ENCODE data around the gene ZNF408. TPM values are rescaled to one million over a fixed set of nuclear protein-coding genes. Genes with fewer than 3 reads are reported as not detected.

The ZNF408 gene
- total and polyA plus RNA-seq, 2 of the 13 experiments (the other 11 are each of a cell fraction or from before 2014, with no cell fraction given): 11.2 to 12.5 TPM

DNA sequence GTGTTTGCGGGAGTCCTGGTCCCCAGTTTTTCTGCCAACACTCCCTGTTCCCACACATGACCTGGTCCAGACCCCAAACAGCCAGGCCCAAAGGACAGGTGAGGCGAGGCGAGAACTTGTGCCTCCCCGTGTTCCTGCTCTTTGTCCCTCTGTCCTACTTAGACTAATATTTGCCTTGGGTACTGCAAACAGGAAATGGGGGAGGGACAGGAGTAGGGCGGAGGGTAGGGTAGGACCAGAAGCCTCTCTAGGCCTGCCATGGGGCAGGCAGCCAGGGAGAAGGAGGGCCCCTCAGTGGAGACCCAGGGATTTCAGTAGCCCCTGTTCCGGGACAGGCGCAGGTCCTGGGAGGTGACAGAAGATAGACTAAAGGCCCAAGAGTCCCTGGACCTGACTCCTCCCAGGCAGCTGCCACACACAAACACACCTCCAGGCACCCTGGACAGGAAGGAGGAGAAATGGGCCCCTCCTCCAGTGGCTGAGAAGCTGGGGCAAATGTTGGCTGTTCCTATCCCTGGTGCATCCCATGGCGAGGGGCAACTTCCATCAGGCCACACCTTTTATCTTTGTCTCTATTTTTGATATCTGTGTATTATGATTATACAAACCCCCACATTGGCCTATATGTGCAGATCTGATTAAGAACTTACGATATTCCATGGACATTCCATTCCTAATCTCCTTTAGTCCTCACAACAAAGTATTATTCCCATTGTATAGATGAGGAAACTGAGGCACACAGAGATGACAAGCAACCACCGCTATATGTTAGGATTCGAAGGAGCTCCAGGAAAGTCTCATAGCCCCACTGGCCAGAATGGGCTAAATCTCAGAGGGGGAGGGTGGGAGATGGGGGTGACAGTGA lies 17.6 kb downstream of the ZNF408 start (continued):
- TF ChIP-seq CHD2 (IDR thresholded peaks at IDR 0.05; ENCODE audit: low read depth, low read length) (peak; percentile 50; the same call in 1 of the 2 replicates), SPEN (CRISPR knock-in tag; IDR thresholded peaks at IDR 0.05; ENCODE audit: low read depth) (peak; percentile 77), KDM4B (CRISPR knock-in tag; IDR thresholded peaks at IDR 0.05) (peak; percentile 93), ZNF713 (CRISPR knock-in tag; IDR thresholded peaks at IDR 0.05) (0 out of 2 replicates have a peak, but pooled peaks have one; percentile 70), RCOR2 (CRISPR knock-in tag; IDR thresholded peaks at IDR 0.05) (peak; percentile 93), ZSCAN20 (CRISPR knock-in tag; IDR thresholded peaks at IDR 0.05; ENCODE audit: borderline replicate concordance) (no peak), TARDBP (CRISPR knock-in tag; IDR thresholded peaks at IDR 0.05) (peak; percentile 86), ZNF761 (CRISPR knock-in tag; conservative IDR thresholded peaks at IDR 0.05) (no peak; the same call in 1 of the 2 replicates), ZNF329 (CRISPR knock-in tag; IDR thresholded peaks at IDR 0.05; ENCODE audit: low read depth) (no peak), FOXA3 (CRISPR knock-in tag; IDR thresholded peaks at IDR 0.05) (peak; percentile 96), ZNF205 (CRISPR knock-in tag; IDR thresholded peaks at IDR 0.05) (peak; percentile 78; the same call in 1 of the 2 replicates), MEIS1 (CRISPR knock-in tag; IDR thresholded peaks at IDR 0.05; ENCODE audit: borderline replicate concordance) (0 out of 2 replicates have a peak, but pooled peaks have one; percentile 18), JUND (CRISPR knock-in tag; IDR thresholded peaks at IDR 0.05) (peak; percentile 30; the same call in 1 of the 2 replicates)
- TF ChIP-seq, protein P1, sequence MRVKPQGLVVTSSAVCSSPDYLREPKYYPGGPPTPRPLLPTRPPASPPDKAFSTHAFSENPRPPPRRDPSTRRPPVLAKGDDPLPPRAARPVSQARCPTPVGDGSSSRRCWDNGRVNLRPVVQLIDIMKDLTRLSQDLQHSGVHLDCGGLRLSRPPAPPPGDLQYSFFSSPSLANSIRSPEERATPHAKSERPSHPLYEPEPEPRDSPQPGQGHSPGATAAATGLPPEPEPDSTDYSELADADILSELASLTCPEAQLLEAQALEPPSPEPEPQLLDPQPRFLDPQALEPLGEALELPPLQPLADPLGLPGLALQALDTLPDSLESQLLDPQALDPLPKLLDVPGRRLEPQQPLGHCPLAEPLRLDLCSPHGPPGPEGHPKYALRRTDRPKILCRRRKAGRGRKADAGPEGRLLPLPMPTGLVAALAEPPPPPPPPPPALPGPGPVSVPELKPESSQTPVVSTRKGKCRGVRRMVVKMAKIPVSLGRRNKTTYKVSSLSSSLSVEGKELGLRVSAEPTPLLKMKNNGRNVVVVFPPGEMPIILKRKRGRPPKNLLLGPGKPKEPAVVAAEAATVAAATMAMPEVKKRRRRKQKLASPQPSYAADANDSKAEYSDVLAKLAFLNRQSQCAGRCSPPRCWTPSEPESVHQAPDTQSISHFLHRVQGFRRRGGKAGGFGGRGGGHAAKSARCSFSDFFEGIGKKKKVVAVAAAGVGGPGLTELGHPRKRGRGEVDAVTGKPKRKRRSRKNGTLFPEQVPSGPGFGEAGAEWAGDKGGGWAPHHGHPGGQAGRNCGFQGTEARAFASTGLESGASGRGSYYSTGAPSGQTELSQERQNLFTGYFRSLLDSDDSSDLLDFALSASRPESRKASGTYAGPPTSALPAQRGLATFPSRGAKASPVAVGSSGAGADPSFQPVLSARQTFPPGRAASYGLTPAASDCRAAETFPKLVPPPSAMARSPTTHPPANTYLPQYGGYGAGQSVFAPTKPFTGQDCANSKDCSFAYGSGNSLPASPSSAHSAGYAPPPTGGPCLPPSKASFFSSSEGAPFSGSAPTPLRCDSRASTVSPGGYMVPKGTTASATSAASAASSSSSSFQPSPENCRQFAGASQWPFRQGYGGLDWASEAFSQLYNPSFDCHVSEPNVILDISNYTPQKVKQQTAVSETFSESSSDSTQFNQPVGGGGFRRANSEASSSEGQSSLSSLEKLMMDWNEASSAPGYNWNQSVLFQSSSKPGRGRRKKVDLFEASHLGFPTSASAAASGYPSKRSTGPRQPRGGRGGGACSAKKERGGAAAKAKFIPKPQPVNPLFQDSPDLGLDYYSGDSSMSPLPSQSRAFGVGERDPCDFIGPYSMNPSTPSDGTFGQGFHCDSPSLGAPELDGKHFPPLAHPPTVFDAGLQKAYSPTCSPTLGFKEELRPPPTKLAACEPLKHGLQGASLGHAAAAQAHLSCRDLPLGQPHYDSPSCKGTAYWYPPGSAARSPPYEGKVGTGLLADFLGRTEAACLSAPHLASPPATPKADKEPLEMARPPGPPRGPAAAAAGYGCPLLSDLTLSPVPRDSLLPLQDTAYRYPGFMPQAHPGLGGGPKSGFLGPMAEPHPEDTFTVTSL (CRISPR knock-in tag; IDR thresholded peaks at IDR 0.05; ENCODE audit: borderline replicate concordance): peak; percentile 25; the same call in 1 of the 2 replicates
- TF ChIP-seq, protein P2, sequence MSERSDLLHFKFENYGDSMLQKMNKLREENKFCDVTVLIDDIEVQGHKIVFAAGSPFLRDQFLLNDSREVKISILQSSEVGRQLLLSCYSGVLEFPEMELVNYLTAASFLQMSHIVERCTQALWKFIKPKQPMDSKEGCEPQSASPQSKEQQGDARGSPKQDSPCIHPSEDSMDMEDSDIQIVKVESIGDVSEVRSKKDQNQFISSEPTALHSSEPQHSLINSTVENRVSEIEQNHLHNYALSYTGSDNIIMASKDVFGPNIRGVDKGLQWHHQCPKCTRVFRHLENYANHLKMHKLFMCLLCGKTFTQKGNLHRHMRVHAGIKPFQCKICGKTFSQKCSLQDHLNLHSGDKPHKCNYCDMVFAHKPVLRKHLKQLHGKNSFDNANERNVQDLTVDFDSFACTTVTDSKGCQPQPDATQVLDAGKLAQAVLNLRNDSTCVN (CRISPR knock-in tag; IDR thresholded peaks at IDR 0.05; ENCODE audit: borderline replicate concordance): no peak
- TF ChIP-seq, protein P3, sequence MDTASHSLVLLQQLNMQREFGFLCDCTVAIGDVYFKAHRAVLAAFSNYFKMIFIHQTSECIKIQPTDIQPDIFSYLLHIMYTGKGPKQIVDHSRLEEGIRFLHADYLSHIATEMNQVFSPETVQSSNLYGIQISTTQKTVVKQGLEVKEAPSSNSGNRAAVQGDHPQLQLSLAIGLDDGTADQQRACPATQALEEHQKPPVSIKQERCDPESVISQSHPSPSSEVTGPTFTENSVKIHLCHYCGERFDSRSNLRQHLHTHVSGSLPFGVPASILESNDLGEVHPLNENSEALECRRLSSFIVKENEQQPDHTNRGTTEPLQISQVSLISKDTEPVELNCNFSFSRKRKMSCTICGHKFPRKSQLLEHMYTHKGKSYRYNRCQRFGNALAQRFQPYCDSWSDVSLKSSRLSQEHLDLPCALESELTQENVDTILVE (CRISPR knock-in tag; IDR thresholded peaks at IDR 0.05): peak; percentile 84
- TF ChIP-seq, protein P4, sequence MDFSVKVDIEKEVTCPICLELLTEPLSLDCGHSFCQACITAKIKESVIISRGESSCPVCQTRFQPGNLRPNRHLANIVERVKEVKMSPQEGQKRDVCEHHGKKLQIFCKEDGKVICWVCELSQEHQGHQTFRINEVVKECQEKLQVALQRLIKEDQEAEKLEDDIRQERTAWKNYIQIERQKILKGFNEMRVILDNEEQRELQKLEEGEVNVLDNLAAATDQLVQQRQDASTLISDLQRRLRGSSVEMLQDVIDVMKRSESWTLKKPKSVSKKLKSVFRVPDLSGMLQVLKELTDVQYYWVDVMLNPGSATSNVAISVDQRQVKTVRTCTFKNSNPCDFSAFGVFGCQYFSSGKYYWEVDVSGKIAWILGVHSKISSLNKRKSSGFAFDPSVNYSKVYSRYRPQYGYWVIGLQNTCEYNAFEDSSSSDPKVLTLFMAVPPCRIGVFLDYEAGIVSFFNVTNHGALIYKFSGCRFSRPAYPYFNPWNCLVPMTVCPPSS (IDR thresholded peaks at IDR 0.05): no peak
- TF ChIP-seq, protein P5, sequence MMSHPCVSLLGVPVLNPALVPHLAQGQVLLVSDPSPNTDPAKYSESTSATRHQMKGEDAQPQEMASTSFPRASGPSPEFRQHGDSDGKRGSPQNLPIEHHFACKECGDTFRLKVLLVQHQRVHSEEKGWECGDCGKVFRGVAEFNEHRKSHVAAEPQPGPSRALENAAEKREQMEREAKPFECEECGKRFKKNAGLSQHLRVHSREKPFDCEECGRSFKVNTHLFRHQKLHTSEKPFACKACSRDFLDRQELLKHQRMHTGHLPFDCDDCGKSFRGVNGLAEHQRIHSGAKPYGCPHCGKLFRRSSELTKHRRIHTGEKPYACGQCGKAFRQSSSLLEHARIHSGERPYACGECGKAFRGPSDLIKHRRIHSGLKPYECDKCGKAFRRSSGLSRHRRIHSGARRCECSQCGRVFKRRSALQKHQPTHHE (CRISPR knock-in tag; IDR thresholded peaks at IDR 0.05; ENCODE audit: borderline replicate concordance): 0 out of 2 replicates have a peak, but pooled peaks have one; percentile 28
